Measurements from ENCODE around the gene EXOC4. TPM values are rescaled to one million over a fixed set of nuclear protein-coding genes. Genes with fewer than 3 reads are reported as not detected.

The EXOC4 gene
- total and polyA plus RNA-seq, 2 of the 8 experiments (the other 6 are each of a cell fraction or from before 2014, with no cell fraction given) = 27.0 to 67.3 TPM

DNA sequence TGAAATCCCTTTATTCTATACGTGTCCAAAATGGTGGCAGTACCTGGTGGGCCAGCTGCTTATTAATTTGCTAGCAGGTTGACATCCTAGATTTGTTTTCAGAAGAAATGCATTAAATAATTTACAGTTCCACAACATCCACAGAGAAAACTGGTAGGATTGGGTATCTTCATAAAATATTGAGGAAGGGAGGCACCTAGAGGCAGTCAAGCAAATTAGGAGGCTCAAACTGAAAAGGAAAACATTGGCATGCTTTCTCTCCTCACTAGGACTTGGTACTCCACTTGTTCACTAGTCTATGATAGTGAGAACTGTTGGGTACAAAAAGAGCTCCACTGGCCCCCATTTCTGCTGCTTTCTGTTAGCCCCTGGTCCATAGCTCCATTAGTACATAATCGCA is 855.9 kb downstream of the EXOC4 start:
- Histone ChIP-seq H3K56ac (replicated peaks; ENCODE audit: insufficient read length, low read depth, low read length) (no peak overlapping the region), H3K79me1 (ENCODE audit: low read depth, low read length) (no peaks in the 10 kb centered on the region)
- no peak for TF ChIP-seq HDAC2 (IDR thresholded peaks at IDR 0.05; ENCODE audit: borderline replicate concordance in 1 of 2, low read depth in 2 of 2, low read length in 2 of 2)
- TF ChIP-seq KDM5A (IDR thresholded peaks at IDR 0.05; ENCODE audit: low read length) = no peak
- TF ChIP-seq RXRA (IDR thresholded peaks at IDR 0.05; ENCODE audit: insufficient read depth, low read depth, low read length) = no peak
- TF ChIP-seq MAFK (IDR thresholded peaks at IDR 0.05; ENCODE audit: low read depth, low read length) = no peak
- no peak for TF ChIP-seq POLR2AphosphoS5 (IDR thresholded peaks at IDR 0.05; ENCODE audit: low read depth, low read length)
- no peak for TF ChIP-seq RNF2 (IDR thresholded peaks at IDR 0.05; ENCODE audit: borderline replicate concordance, low read depth, low read length, missing control alignments, poor library complexity, severe bottlenecking)
- no peak for TF ChIP-seq BACH1 (IDR thresholded peaks at IDR 0.05; ENCODE audit: low read length)
- no peak for TF ChIP-seq HDAC6 (IDR thresholded peaks at IDR 0.05; ENCODE audit: low read depth, low read length)
- TF ChIP-seq KDM1A (IDR thresholded peaks at IDR 0.05; ENCODE audit: borderline replicate concordance, low read length) = no peak
- TF ChIP-seq NANOG (IDR thresholded peaks at IDR 0.05; ENCODE audit: insufficient read depth, low read depth, low read length, poor library complexity, severe bottlenecking) = no peak
- TF ChIP-seq, protein P1, sequence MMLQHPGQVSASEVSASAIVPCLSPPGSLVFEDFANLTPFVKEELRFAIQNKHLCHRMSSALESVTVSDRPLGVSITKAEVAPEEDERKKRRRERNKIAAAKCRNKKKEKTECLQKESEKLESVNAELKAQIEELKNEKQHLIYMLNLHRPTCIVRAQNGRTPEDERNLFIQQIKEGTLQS (IDR thresholded peaks at IDR 0.05; ENCODE audit: insufficient read depth, low read depth, low read length) = no peak
- TF ChIP-seq RBBP5 (IDR thresholded peaks at IDR 0.05; ENCODE audit: borderline replicate concordance, low read depth, low read length) = no peak
- TF ChIP-seq SP2 (IDR thresholded peaks at IDR 0.05; ENCODE audit: low read length) = no peak

More for the DNA sequence above, 855.9 kb downstream of the EXOC4 start:
- Histone ChIP-seq H4K5ac (ENCODE audit: insufficient read length, low read depth, low read length) (no peak overlapping the region), H2BK120ac (replicated peaks; ENCODE audit: low read depth, low read length) (no peak overlapping the region), H3K27ac (ENCODE audit: low read depth, low read length) (no peak overlapping the region), H2BK5ac (ENCODE audit: low read depth, low read length) (no peak overlapping the region), H3K23me2 (ENCODE audit: low read depth, low read length) (no peaks in the 10 kb centered on the region), H3K27me3 (replicated peaks in 1 of 4; ENCODE audit: control insufficient read depth in 3 of 4, extremely low read depth in 1 of 4, insufficient read depth in 3 of 4, low read length in 3 of 4) (no peaks in the 10 kb centered on the region), H3K14ac (ENCODE audit: insufficient read length) (no peak overlapping the region), H2BK12ac (ENCODE audit: low read depth, low read length) (no peak overlapping the region), H3K23ac (ENCODE audit: insufficient read length) (no peak overlapping the region), H3K9me3 (ENCODE audit: insufficient read depth in 2 of 2, low read depth in 1 of 2, low read length in 1 of 2) (no peaks in the 10 kb centered on the region), H3K4me2 (ENCODE audit: insufficient read depth in 1 of 2, low read depth in 2 of 2, low read length in 2 of 2) (no peak overlapping the region), H3K4ac (replicated peaks; ENCODE audit: insufficient read length, low read depth, low read length) (no peak overlapping the region), H3K79me2 (ENCODE audit: control insufficient read depth in 1 of 2, insufficient read depth in 2 of 2, low read length in 2 of 2) (no peaks in the 10 kb centered on the region), H3K18ac (ENCODE audit: extremely low read depth, low read length) (no peak overlapping the region; the same call in 1 of the 2 replicates), H2BK20ac (ENCODE audit: low read length) (no peak overlapping the region), H3K36me3 (ENCODE audit: control insufficient read depth in 2 of 4, insufficient read depth in 4 of 4, low read length in 3 of 4) (no peaks in the 10 kb centered on the region), H3K4me1 (replicated peaks in 1 of 4; ENCODE audit: control insufficient read depth in 3 of 4, insufficient read depth in 4 of 4, low read length in 3 of 4) (peaks cover 0 to 4% (median 2%) of the 10 kb centered on the region in 4 experiments; a peak in 1 of 7 replicates), H4K20me1 (replicated peaks in 1 of 2; ENCODE audit: control insufficient read depth in 1 of 2, insufficient read depth in 2 of 2, low read length in 2 of 2) (no peaks in the 10 kb centered on the region), H3K4me3 (ENCODE audit: extremely low read depth in 1 of 4, insufficient read depth in 2 of 4, low read depth in 3 of 4, low read length in 4 of 4) (no peak overlapping the region), H2AFZ (ENCODE audit: low read length) (no peak overlapping the region), H2AK5ac (ENCODE audit: low read depth, low read length) (no peak overlapping the region), H2BK15ac (ENCODE audit: low read length) (no peak overlapping the region), H4K91ac (replicated peaks; ENCODE audit: insufficient read length, low read length) (no peak overlapping the region), H4K8ac (ENCODE audit: extremely low read depth, insufficient read depth, low read length) (no peak overlapping the region), H3K9ac (replicated peaks in 1 of 4; ENCODE audit: extremely low read depth in 1 of 4, low read depth in 3 of 4, low read length in 3 of 4) (no peak overlapping the region)
- FAIRE-seq = no peak
- ChIA-PET POLR2A (ENCODE audit: partially characterized antibody) (no interaction called here), CTCF (ENCODE audit: partially characterized antibody) (interaction anchor here (0.9 to 2.0 kb wide), 3 partner anchors 10 to 72 kb away, joined by 3 to 4 read pairs (median 3); no protein-coding TSS in a partner anchor)
- no peak for DNase-seq (ENCODE audit: low read depth in 1 of 2, low spot score in 2 of 2)
- 90% methylated on average over 2 of the region's 2 CpGs; no CpG with 5 or more reads in 1 of the 2 experiments for WGBS, 2 experiments (ENCODE audit: extremely low coverage in 1 of 2, insufficient coverage in 1 of 2, insufficient read length in 1 of 2, insufficient replicate concordance in 2 of 2, low coverage in 1 of 2, low lambda C conversion rate in 2 of 2, missing lambda C conversion rate in 1 of 2)
